B cell (primary cell): ENCODE results near the gene FHL1. TPM values are rescaled to one million over a fixed set of nuclear protein-coding genes. Genes with fewer than 3 reads are reported as not detected.

Experiments
- ATAC-seq: fragments of 200-7000 bp; cut with Tn5 transposase; one replicate; pipeline ENCODE4 v1.10.0; 2021; ENCODE audit warnings: low read depth, mild to moderate bottlenecking, moderate number of reproducible peaks, moderate library complexity
- CTCF ChIA-PET: fragments of 350-600 bp; sonication (Branson Sonifier 250); formaldehyde crosslinking; loops from one replicate; lab custom pipeline; 2021; ENCODE audit warnings: antibody characterized with exemption, inconsistent platforms; lab: Charles Lee
- POLR2A ChIA-PET: fragments of 350-600 bp; sonication (Branson Sonifier 250); formaldehyde crosslinking; loops from one replicate; lab custom pipeline; 2021; ENCODE audit warnings: antibody characterized with exemption; lab: Charles Lee
- DNase-seq: peaks from one replicate; pipeline ENCODE4 v3.0.0; 2013
- H2AFZ ChIP-seq: 2 replicates; pipeline ENCODE4 v1.6.1; 2012; ENCODE audit warnings: mild to moderate bottlenecking, low read depth, low read length; ENCODE audit not compliant: insufficient read depth, poor library complexity, severe bottlenecking
- H3K27ac ChIP-seq, 2 donors: 1 replicate in 1 of 2; 2 replicates in 1 of 2; pipeline ENCODE4 v1.5.1; 2012 to 2013; ENCODE audit warnings: low read length in 2 of 2, mild to moderate bottlenecking in 2 of 2, moderate library complexity in 1 of 2
- H3K27me3 ChIP-seq, 4 experiments: fragments of 200-600 bp in 1 of 4; sonication (generic) in 1 of 4; replicated peaks in 1 of 4; 1 replicate in 2 of 4; 2 replicates in 2 of 4; pipeline versions ENCODE4 v1.6.1 to v1.7.0; 2013 to 2016; ENCODE audit warnings: low read length in 3 of 4, mild to moderate bottlenecking in 2 of 4, mixed read lengths in 1 of 4, moderate library complexity in 1 of 4; ENCODE audit not compliant: insufficient read depth in 4 of 4, control insufficient read depth in 3 of 4; ENCODE audit errors: control extremely low read depth in 1 of 4
- H3K36me3 ChIP-seq, 2 experiments: replicated peaks in 1 of 2; 1 replicate in 1 of 2; 2 replicates in 1 of 2; pipeline versions ENCODE4 v1.6.1 to v1.7.1; 2013; ENCODE audit warnings: low read length in 1 of 2; ENCODE audit not compliant: insufficient read depth in 2 of 2, control insufficient read depth in 1 of 2; ENCODE audit errors: control extremely low read depth in 1 of 2, extremely low read depth in 1 of 2
- H3K4me1 ChIP-seq, 2 donors: fragments of 200-600 bp in 1 of 2; sonication (generic) in 1 of 2; 1 replicate in 1 of 2; 2 replicates in 1 of 2; pipeline versions ENCODE4 v1.5.1 to v1.6.1; 2013 to 2017; ENCODE audit warnings: low read length in 2 of 2; ENCODE audit not compliant: control insufficient read depth in 2 of 2, insufficient read depth in 2 of 2
- H3K4me2 ChIP-seq: replicated peaks from 2 replicates; pipeline ENCODE3; 2012; ENCODE audit warnings: mild to moderate bottlenecking, low read depth, low read length; ENCODE audit not compliant: poor library complexity, severe bottlenecking
- H3K4me3 ChIP-seq, 5 experiments: fragments of 200-600 bp in 1 of 5; sonication (generic) in 1 of 5; 1 replicate in 3 of 5; 2 replicates in 2 of 5; pipeline versions ENCODE4 v1.5.1 to v1.7.0; 2011 to 2016; ENCODE audit warnings: low read length in 4 of 5, mild to moderate bottlenecking in 4 of 5, low read depth in 2 of 5, control low read depth in 1 of 5, moderate library complexity in 1 of 5; ENCODE audit not compliant: insufficient read depth in 1 of 5; ENCODE audit errors: control extremely low read depth in 1 of 5, extremely low read depth in 1 of 5
- H3K79me2 ChIP-seq: fragments of 200-600 bp; sonication (generic); one replicate; pipeline ENCODE4 v1.6.0; 2016; ENCODE audit warnings: low read length; ENCODE audit not compliant: control insufficient read depth, insufficient read depth
- H3K9ac ChIP-seq: fragments of 200-600 bp; sonication (generic); 2 replicates; pipeline ENCODE4 v1.6.1; 2017; ENCODE audit warnings: mild to moderate bottlenecking, low read length, moderate library complexity
- H3K9me3 ChIP-seq, 3 donors: one replicate each; pipeline versions ENCODE4 v1.6.1 to v1.7.1; 2013; ENCODE audit warnings: low read length in 2 of 3; ENCODE audit not compliant: control insufficient read depth in 2 of 3, insufficient read depth in 1 of 3; ENCODE audit errors: control extremely low read depth in 1 of 3
- H4K20me1 ChIP-seq: 2 replicates; pipeline ENCODE4 v1.6.0; 2012; ENCODE audit warnings: mild to moderate bottlenecking, low read length; ENCODE audit not compliant: insufficient read depth, control insufficient read depth, poor library complexity, severe bottlenecking
- H3K27ac Mint-ChIP-seq: one replicate; pipeline ENCODE4 v1.8.0; 2021; ENCODE audit warnings: mixed read lengths
- H3K27me3 Mint-ChIP-seq: one replicate; pipeline ENCODE4 v1.8.0; 2021; ENCODE audit warnings: mixed read lengths
- H3K4me1 Mint-ChIP-seq: one replicate; pipeline ENCODE4 v1.8.0; 2021; ENCODE audit warnings: mixed read lengths
- H3K4me3 Mint-ChIP-seq: one replicate; pipeline ENCODE4 v1.8.0; 2021; ENCODE audit warnings: mixed read lengths
- H3K9me3 Mint-ChIP-seq: one replicate; pipeline ENCODE4 v1.8.0; 2022; ENCODE audit warnings: mixed read lengths; ENCODE audit not compliant: insufficient read depth
- EZH2 ChIP-seq: IDR thresholded peaks from 2 replicates; pipeline ENCODE4 v1.6.1; 2012; ENCODE audit warnings: borderline replicate concordance, low read depth, mild to moderate bottlenecking, moderate library complexity, low read length; ENCODE audit not compliant: insufficient read depth, poor library complexity, severe bottlenecking
- WGBS: methylation state at CpG from one replicate; pipeline ENCODE4 v1.1.5; 2013; ENCODE audit warnings: missing lambda C conversion rate; ENCODE audit not compliant: insufficient coverage; 5-methylcytosine and 5-hydroxymethylcytosine counted together
- intact Hi-C: fragments of 100-400 bp; cut with micrococcal nuclease; formaldehyde crosslinking; loops from one replicate; pipeline ENCODE4 v1.10.0; 2022
- polyA plus RNA-seq: library from polyadenylated mRNA; depleted of rRNA; stranded (reverse); fragments of >200 nt; gene quantifications from 2 replicates; pipeline ENCODE4 v1.2.3, GENCODE V29; 2012
- total RNA-seq, 2 donors: library from RNA; stranded (reverse); fragments of 120-200 nt in 1 of 2; gene quantifications; 1 replicate in 1 of 2; 2 replicates in 1 of 2; pipeline versions ENCODE4 v1.2.3 to v1.2.4, GENCODE V29; 2013 to 2022
- TF ChIP-seq, protein P1 (sequence below): fragments of 200-600 bp; IDR thresholded peaks from one replicate; pipeline ENCODE4 v1.8.0; 2022; ENCODE audit warnings: antibody characterized with exemption, mild to moderate bottlenecking

The FHL1 gene
- total and polyA plus RNA-seq, 2 donors (not counting 1 experiment from before 2014, with no cell fraction given) = 6.7 to 8.0 TPM

DNA sequence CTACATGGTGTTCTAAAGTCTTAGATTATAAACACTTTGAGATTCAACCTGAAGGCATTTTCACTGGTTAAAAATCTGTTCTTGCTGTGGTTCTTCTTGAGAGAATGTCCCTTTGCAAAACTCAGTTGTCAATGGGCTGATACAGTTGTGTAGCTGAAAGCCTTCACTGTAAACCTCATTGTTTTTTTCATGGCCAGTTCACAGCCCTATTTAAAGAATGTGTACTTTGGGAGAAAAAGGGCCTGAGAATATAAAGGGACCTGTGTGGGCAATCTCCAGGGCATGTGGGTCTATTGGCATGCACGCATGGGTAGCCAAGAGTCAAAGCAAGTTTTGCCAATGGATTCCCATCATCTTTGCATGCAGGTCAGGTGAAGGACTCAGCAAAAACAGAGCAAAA lies 111.6 kb downstream of the FHL1 start:
- Mint-ChIP-seq H3K27me3 (no peaks in the 10 kb centered on the region), H3K4me1 (peaks cover 4% of the 10 kb centered on the region), H3K27ac (no peak overlapping the region), H3K9me3 (no peaks in the 10 kb centered on the region), H3K4me3 (no peak overlapping the region)
- Histone ChIP-seq H3K4me1 (no peaks in the 10 kb centered on the region), H3K4me3 (no peak overlapping the region), H4K20me1 (no peaks in the 10 kb centered on the region), H3K4me2 (no peak overlapping the region), H3K9ac (no peak overlapping the region), H3K27me3 (no peaks in the 10 kb centered on the region), H3K36me3 (no peaks in the 10 kb centered on the region), H3K27ac (no peak overlapping the region), H3K9me3 (no peaks in the 10 kb centered on the region), H2AFZ (no peak overlapping the region), H3K79me2 (no peaks in the 10 kb centered on the region)
- intact Hi-C loops = no loop called here
- WGBS = no CpG with 5 or more reads among the region's 1 CpG
- POLR2A ChIA-PET = no interaction called here
- CTCF ChIA-PET = no interaction called here
- ATAC-seq (no peak), DNase-seq (no peak)
- TF ChIP-seq, protein P1, sequence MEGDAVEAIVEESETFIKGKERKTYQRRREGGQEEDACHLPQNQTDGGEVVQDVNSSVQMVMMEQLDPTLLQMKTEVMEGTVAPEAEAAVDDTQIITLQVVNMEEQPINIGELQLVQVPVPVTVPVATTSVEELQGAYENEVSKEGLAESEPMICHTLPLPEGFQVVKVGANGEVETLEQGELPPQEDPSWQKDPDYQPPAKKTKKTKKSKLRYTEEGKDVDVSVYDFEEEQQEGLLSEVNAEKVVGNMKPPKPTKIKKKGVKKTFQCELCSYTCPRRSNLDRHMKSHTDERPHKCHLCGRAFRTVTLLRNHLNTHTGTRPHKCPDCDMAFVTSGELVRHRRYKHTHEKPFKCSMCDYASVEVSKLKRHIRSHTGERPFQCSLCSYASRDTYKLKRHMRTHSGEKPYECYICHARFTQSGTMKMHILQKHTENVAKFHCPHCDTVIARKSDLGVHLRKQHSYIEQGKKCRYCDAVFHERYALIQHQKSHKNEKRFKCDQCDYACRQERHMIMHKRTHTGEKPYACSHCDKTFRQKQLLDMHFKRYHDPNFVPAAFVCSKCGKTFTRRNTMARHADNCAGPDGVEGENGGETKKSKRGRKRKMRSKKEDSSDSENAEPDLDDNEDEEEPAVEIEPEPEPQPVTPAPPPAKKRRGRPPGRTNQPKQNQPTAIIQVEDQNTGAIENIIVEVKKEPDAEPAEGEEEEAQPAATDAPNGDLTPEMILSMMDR = no peak
- TF ChIP-seq EZH2 = no peak

- TF ChIP-seq EZH2 = no peak
- TF ChIP-seq, protein P1 = no peak
- Mint-ChIP-seq H3K9me3 (no peaks in the 10 kb centered on the region), H3K4me3 (no peak overlapping the region), H3K27me3 (no peaks in the 10 kb centered on the region), H3K4me1 (peaks cover 4% of the 10 kb centered on the region), H3K27ac (no peak overlapping the region)
- no peaks in the 10 kb centered on the region for H4K20me1 ChIP-seq
- ATAC-seq = no peak
- no peaks in the 10 kb centered on the region for H3K79me2 ChIP-seq
- H2AFZ ChIP-seq = peak overlapping the region; percentile 13
- H3K4me1 ChIP-seq = no peaks in the 10 kb centered on the region
- POLR2A ChIA-PET = no interaction called here
- no peaks in the 10 kb centered on the region for H3K9me3 ChIP-seq
- no CpG with 5 or more reads among the region's 4 CpGs for WGBS
- no peaks in the 10 kb centered on the region for H3K36me3 ChIP-seq
- no peak overlapping the region for H3K4me2 ChIP-seq
- intact Hi-C loops = no loop called here
- H3K4me3 ChIP-seq = no peak overlapping the region
- no peak for DNase-seq
- H3K9ac ChIP-seq = no peak overlapping the region
- no peaks in the 10 kb centered on the region for H3K27me3 ChIP-seq
- H3K27ac ChIP-seq = no peak overlapping the region
- CTCF ChIA-PET = interaction anchor here (1.0 kb wide), 1 partner anchor 8 kb away, joined by 3 read pairs; no protein-coding TSS in a partner anchor
Measured at GRCh38 chrX:136259543-136259942, 112.2 kb downstream of the FHL1 start.
